ENCODE measurements around the gene TRAF3IP1. TPM values are rescaled to one million over a fixed set of nuclear protein-coding genes. Genes with fewer than 3 reads are reported as not detected.

The TRAF3IP1 gene
- total RNA-seq, 1 donor from 2014 or later = 11.2 TPM

DNA sequence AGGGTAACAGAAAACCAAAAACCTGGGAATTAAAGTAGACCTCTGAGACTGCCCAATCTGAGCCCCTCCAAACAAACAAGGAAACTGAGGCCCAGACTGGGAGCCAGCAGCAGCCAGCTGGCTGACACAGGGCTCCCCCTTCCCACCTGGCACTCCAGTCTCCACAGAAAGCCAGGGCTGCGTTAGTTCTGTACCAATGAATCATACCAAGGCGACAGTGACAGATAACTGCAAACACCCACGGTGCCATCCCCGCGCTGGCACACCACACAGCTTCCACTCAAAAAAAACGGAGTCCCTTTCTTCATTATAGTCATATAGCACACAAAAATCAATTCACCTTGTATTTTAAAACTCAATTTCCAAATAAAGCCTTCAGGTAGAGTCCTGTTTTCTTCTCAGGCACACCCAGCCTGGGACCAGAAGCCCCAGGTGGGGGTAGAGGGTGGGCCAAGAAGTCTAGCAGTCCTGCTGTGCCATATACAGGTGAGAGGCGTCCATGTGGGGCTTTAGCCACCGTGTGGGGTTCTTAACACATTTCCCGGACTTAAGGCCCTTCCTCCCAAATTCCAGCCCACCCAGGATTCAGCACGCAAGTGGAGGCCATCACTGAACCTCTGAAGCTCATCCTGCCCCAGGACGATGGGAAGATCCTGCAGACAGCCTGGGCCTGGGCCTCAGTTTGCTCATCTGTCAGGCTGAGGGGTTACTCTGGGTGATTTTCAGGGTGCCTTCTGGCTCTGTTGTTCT, 33.2 kb upstream of the TRAF3IP1 start:
- H3K9me3 Mint-ChIP-seq = no peaks in the 10 kb centered on the region
- TF ChIP-seq, protein P1, sequence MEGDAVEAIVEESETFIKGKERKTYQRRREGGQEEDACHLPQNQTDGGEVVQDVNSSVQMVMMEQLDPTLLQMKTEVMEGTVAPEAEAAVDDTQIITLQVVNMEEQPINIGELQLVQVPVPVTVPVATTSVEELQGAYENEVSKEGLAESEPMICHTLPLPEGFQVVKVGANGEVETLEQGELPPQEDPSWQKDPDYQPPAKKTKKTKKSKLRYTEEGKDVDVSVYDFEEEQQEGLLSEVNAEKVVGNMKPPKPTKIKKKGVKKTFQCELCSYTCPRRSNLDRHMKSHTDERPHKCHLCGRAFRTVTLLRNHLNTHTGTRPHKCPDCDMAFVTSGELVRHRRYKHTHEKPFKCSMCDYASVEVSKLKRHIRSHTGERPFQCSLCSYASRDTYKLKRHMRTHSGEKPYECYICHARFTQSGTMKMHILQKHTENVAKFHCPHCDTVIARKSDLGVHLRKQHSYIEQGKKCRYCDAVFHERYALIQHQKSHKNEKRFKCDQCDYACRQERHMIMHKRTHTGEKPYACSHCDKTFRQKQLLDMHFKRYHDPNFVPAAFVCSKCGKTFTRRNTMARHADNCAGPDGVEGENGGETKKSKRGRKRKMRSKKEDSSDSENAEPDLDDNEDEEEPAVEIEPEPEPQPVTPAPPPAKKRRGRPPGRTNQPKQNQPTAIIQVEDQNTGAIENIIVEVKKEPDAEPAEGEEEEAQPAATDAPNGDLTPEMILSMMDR (IDR thresholded peaks at IDR 0.05) = no peak
- TF ChIP-seq EZH2 (IDR thresholded peaks at IDR 0.05) (no peak), EZH2phosphoT487 (IDR thresholded peaks at IDR 0.05) (no peak)
- peak overlapping the region; percentile 86 for H3K4me3 Mint-ChIP-seq
- Histone ChIP-seq H3K27ac (no peak overlapping the region), H3K27me3 (peaks cover 23% of the 10 kb centered on the region), H3K4me2 (peak overlapping the region; percentile 73), H3F3A (ENCODE audit: low read depth) (peaks cover 32% of the 10 kb centered on the region), H2AFZ (replicated peaks) (no peak overlapping the region), H4K20me1 (ENCODE audit: low read depth) (peaks cover 3% of the 10 kb centered on the region), H3K36me3 (no peaks in the 10 kb centered on the region), H3K4me3 (peak overlapping the region; percentile 74), H3K79me2 (ENCODE audit: low read depth) (peaks cover 9% of the 10 kb centered on the region), H3K4me1 (peaks cover 26% of the 10 kb centered on the region), H3K9me3 (ENCODE audit: low read depth) (no peaks in the 10 kb centered on the region), H3K9ac (no peak overlapping the region)
- H3K36me3 Mint-ChIP-seq = peaks cover 4% of the 10 kb centered on the region
- peak overlapping the region; percentile 99 for H3K27ac Mint-ChIP-seq
- DNase-seq (ENCODE audit: low spot score) = no peak
- peaks cover 10% of the 10 kb centered on the region for H3K27me3 Mint-ChIP-seq (ENCODE audit: insufficient read depth, low read depth)
- peaks cover 63% of the 10 kb centered on the region for H3K4me1 Mint-ChIP-seq

DNA sequence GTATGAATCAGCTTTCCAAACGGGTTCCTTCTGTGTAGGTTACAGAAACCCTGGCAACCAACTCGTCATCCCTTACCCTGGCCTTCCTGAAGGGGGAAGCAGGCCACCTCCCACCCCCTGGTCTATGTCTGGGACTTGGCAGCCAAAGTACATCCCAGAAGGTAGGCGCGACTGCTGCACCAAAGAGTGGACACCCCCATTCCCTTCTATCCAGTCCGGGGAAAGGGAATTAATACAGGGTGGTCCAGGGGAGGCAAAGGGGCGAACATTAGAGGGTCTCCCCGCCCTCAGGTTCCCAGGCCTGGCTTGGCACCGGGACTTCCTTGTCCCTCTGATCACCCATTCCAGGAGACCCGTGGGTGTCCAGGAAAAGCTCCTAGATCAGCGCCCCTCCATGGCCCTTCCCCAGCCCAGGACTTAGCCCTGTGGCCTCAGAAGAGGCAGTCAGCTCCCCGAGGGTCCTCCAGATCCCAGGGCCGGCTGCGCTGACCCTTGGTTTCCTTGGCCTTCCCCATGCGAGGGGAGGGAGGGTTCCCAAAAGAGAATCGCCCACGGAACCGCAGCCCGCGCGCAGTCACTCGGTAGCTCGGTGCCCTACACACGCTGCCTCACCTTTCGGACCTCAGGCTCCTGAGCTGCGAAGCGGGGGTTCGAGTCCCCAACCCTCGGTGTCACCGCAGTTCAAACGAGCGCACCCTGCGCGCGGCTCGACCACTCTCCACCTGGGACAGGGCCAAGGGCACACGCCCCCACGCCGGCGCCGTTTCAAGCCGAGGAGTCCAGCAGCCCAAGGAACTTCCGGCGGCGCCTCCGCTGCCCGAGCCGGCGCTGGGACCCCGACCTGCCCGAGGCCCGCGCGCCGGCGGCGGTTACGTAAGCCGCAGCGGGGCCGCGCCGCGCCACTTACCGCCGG, 32.3 kb upstream of the TRAF3IP1 start, which contains the start of gene PER2:
TSS of gene PER2 (minus strand) at position 874 of the 913 bp plus-strand sequence. CDS start 10,674 bp downstream, outside the sequence.
- Histone ChIP-seq H2AFZ (replicated peaks) (peak within 1 kb of the TSS; percentile 68), H4K20me1 (ENCODE audit: low read depth) (peaks cover 3% of the 10 kb centered on the region), H3K9ac (no peak within 1 kb of the TSS), H3K4me2 (peak within 1 kb of the TSS; percentile 78), H3K27me3 (peaks cover 23% of the 10 kb centered on the region), H3K36me3 (no peaks in the 10 kb centered on the region), H3F3A (ENCODE audit: low read depth) (peaks cover 32% of the 10 kb centered on the region), H3K4me1 (peaks cover 26% of the 10 kb centered on the region), H3K9me3 (ENCODE audit: low read depth) (no peaks in the 10 kb centered on the region), H3K4me3 (peak within 1 kb of the TSS; percentile 74), H3K27ac (no peak within 1 kb of the TSS), H3K79me2 (ENCODE audit: low read depth) (peaks cover 9% of the 10 kb centered on the region)
- peaks cover 4% of the 10 kb centered on the region for H3K36me3 Mint-ChIP-seq
- H3K9me3 Mint-ChIP-seq = no peaks in the 10 kb centered on the region
- peaks cover 59% of the 10 kb centered on the region for H3K4me1 Mint-ChIP-seq
- peak within 1 kb of the TSS; percentile 99 for H3K27ac Mint-ChIP-seq
- TF ChIP-seq, protein P1 (IDR thresholded peaks at IDR 0.05) = peak; percentile 23
- no peak for TF ChIP-seq EZH2 (IDR thresholded peaks at IDR 0.05)
- peak; percentile 52 for DNase-seq (ENCODE audit: low spot score)
- peak within 1 kb of the TSS; percentile 93 for H3K4me3 Mint-ChIP-seq
- H3K27me3 Mint-ChIP-seq (ENCODE audit: insufficient read depth, low read depth) = peaks cover 10% of the 10 kb centered on the region

DNA sequence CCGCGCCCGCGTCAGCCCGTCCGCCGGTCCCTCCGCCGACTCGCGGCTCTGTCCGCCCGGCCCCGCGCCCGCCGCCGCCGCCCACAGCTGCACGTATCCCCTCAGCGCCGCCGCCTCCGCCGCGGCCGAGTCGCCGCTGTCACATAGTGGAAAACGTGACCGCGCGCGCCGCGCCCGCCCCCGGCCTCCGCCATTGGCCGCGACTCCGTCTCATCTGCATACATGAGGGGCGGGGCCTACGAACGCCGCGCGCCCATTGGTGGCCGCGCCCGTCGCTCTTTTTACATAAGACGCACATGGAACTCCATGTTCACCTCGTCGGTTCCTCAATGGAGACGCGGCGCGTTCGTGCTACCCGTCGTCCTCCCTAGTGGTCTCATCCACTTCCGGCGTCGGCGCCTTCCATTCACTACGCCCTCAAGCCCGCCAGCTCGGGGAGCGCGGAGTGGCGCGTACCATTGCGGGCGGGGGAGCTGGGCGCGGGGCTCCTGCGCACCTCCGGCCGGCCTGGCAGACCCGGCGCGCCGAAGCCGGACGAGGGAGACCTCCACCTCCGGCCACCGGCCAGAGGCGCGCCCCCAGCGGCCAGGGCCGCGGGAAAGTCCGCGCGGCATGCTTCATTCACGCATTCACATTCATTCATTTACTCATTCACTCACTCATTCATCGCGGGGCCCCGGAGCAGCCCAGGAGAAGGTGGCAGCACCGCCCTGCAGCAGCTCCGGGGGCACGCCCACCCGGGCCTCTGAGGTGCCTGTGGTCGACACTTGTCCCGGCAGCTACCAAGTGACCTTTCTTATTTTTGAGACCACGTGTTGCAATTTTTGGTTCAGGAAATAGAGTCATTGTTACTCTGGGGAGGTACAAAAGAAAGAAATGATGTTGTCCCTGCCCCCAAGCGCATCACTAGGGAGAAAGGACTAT, 31.4 kb upstream of the TRAF3IP1 start:
- Histone ChIP-seq H3K79me2 (ENCODE audit: low read depth) (peaks cover 9% of the 10 kb centered on the region), H3K27me3 (peaks cover 23% of the 10 kb centered on the region), H2AFZ (replicated peaks) (peak overlapping the region; percentile 68), H4K20me1 (ENCODE audit: low read depth) (peaks cover 3% of the 10 kb centered on the region), H3K4me3 (peak overlapping the region; percentile 74), H3K9me3 (ENCODE audit: low read depth) (no peaks in the 10 kb centered on the region), H3K9ac (no peak overlapping the region), H3K27ac (no peak overlapping the region), H3K36me3 (no peaks in the 10 kb centered on the region), H3K4me1 (peaks cover 26% of the 10 kb centered on the region), H3F3A (ENCODE audit: low read depth) (peaks cover 32% of the 10 kb centered on the region), H3K4me2 (peak overlapping the region; percentile 78)
- no peak for TF ChIP-seq EZH2 (IDR thresholded peaks at IDR 0.05)
- TF ChIP-seq, protein P1 (IDR thresholded peaks at IDR 0.05) = peak; percentile 63
- H3K27me3 Mint-ChIP-seq (ENCODE audit: insufficient read depth, low read depth) = peaks cover 10% of the 10 kb centered on the region
- H3K36me3 Mint-ChIP-seq = no peaks in the 10 kb centered on the region
- H3K9me3 Mint-ChIP-seq = no peaks in the 10 kb centered on the region
- H3K4me1 Mint-ChIP-seq = peaks cover 51% of the 10 kb centered on the region
- peak overlapping the region; percentile 93 for H3K4me3 Mint-ChIP-seq
- peak overlapping the region; percentile 79 for H3K27ac Mint-ChIP-seq
- DNase-seq (ENCODE audit: low spot score) = peak; percentile 99
